Hepatocyte (in vitro differentiated cells): ENCODE measurements around the gene SCFD2.

Experiments used
- EZH2 ChIP-seq: fragments of 200-600 bp; sonication (generic); IDR thresholded peaks from 2 replicates; pipeline ENCODE4 v1.6.1; 2016; ENCODE audit warnings: antibody characterized with exemption, mild to moderate bottlenecking, borderline replicate concordance
- TF ChIP-seq, protein P1 (sequence below): fragments of 200-600 bp; sonication (generic); IDR thresholded peaks from 2 replicates; pipeline ENCODE4 v1.5.1; 2016; ENCODE audit warnings: antibody characterized with exemption, mild to moderate bottlenecking; ENCODE audit not compliant: poor library complexity

DNA sequence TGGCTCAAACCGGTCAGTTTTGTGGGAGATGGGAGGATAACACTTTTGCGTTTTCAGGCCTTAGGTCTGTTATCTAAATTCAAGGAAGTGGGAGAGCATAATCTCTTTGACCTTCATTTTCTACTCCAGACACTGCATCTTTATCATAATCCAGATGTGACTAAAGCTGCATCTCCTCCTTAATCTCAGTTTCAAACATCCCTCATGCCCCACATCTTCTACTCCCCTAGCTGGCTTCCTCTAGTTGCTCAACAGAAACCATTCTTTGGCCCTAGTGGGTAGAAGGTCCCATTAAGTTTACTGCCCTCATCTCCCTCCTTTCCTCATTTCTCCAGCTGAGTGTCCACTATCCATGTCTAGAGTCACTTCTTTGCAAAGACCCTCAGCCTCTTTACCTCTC is 522.5 kb downstream of the SCFD2 start:
- TF ChIP-seq, protein P1, sequence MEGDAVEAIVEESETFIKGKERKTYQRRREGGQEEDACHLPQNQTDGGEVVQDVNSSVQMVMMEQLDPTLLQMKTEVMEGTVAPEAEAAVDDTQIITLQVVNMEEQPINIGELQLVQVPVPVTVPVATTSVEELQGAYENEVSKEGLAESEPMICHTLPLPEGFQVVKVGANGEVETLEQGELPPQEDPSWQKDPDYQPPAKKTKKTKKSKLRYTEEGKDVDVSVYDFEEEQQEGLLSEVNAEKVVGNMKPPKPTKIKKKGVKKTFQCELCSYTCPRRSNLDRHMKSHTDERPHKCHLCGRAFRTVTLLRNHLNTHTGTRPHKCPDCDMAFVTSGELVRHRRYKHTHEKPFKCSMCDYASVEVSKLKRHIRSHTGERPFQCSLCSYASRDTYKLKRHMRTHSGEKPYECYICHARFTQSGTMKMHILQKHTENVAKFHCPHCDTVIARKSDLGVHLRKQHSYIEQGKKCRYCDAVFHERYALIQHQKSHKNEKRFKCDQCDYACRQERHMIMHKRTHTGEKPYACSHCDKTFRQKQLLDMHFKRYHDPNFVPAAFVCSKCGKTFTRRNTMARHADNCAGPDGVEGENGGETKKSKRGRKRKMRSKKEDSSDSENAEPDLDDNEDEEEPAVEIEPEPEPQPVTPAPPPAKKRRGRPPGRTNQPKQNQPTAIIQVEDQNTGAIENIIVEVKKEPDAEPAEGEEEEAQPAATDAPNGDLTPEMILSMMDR = no peak
- TF ChIP-seq EZH2 = no peak
